HG03095 (cell line): ENCODE measurements around the gene UROD.
"Not testable (repeated sequence)": the region's sequence is repeated elsewhere in the genome, so short reads cannot be mapped to it uniquely, and the experiment has no call there.

ENCODE experiments used
- ATAC-seq: cut with Tn5 transposase; IDR thresholded peaks from one replicate; pipeline ENCODE4 v1.9.1; 2021; ENCODE audit warnings: moderate library complexity; ENCODE audit not compliant: unreplicated experiment

Gene UROD

DNA sequence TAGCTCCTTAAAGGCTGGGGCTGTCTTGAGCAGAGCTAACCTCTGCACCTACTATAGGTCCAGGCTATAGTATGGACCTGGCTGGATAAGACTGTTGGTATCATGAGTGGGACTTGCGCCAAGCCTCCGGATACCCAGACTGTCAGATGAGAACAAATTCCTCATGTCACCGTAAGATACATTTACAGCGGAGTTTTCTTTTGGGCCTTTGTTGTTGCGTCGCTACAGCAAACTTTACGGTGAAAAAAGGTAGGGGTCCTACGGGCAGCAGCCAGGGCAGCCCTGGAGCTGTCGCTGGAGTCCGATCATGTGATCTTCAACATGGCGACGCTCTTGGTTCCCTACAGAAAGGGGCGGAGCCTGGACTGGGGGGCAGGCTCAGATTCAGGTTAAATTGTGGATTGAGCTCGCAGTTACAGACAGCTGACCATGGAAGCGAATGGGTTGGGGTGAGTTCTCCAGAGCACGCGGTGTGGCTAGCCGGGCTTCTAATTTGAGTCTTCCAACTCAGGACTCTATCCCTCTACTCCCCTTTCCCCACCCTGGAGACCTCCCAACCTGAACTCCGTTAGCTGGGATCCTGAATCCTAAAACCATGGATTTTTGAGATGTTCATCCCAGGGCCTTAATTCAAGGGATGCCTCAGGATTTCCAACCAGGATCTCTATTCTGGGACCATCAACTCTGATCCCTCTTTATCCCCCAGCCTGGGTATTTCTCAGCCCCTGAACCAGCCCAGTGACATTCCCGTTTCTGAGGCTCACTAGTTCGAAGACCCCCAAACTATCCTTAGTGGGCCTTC, at the start of gene UROD:
Gene UROD (plus strand): TSS at position 418 of the 802 bp plus-strand sequence. CDS start 12 bp downstream, at position 430.
- ATAC-seq, result peak; percentile 63

GRCh38 chr1:44962729-44963128, 49.3 kb upstream of the UROD start:
- no peak for ATAC-seq

- ATAC-seq, result no peak
Observed at GRCh38 chr1:44964396-44964795, 47.7 kb upstream of the UROD start.

DNA sequence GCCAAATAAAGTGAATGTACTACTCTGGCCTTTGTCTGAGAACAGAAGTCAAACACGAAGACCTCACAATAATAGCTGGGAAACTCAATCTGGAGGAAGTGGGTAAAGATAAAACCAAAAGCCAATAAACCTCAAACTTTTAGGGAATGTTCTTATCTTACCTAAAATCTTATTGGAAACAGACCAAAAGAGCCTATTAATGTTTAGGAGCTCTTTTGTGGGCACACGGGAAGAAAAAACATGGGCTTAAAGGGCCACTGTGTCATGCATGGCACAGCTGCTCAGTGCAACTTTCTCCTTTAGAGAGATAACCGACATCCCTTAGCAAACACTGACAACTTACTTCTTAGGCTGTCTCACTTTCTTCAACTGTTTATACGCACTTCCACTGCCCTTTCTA, 41.7 kb upstream of the UROD start:
- no peak for ATAC-seq

DNA sequence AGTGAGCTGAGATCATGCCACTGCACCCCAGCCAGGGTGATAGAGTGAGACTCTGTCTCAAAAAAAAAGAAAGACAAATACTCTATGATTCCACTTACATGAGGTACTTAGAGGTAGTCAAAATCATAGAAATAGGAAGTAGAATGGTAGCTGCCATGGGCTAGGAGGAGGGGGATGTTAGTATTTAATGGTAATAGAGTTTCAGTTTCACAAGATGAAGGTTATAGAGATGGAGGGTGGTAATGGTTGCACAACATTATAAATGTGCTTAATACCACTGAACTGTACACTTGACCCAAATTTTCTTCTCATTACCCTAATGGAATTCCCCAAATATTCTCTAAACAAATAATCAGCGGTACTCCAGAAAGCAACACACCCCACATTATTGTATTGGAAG, 38.4 kb upstream of the UROD start:
- ATAC-seq, result no peak

- ATAC-seq, result no peak
Observed at GRCh38 chr1:44976252-44976651, 35.8 kb upstream of the UROD start.

DNA sequence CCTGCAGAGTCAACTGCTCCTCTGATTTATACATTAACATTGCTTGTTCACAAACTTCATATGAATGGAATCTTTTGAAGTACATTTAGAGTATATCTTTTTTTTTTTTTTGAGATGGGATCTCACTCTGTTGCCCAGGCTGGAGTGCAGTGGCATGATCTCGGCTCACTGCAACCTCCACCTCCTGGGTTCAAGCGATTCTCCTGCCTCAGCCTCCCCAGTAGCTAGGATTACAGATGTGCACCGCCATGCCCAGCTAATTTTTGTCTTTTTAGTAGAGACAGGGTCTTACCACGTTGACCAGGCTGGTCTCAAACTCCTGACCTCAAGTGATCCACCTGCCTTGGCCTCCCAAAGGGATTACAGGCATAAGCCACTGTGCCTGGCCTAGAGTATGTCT, 34.7 kb upstream of the UROD start:
- ATAC-seq, result not testable (repeated sequence)

DNA sequence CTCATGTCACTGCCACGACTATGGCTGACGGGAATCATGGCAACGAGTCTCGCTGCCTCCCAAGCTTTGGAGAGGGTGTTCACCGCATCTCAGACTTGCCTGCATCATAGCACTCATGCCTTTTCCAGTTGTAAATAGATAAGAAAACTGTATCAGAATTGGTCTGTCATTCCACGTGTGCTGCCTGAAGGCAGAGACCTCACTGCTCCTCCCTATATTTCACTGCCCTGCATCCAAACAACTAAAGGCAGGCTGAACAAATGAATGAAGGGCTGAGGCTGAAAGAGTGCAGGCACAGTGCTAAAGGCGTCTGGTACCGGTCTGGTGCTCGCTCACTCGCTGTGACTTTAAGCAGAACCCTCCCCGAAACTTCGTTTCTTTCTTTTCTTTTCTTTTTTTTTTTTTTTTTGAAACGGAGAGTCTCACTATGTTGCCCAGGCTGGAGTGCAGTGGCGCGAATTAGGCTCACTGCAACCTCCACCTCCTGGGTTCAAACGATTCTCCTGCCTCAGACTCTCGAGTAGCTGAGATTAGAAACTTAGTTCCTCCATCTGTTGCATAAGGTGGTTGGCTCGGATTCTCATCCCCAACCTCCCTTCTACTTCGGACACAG, 26.2 kb upstream of the UROD start:
- no peak for ATAC-seq

GRCh38 chr1:44988531-44989156, 23.4 kb upstream of the UROD start:
- ATAC-seq, result no peak

- no peak for ATAC-seq
Observed at GRCh38 chr1:44994309-44994898, 17.6 kb upstream of the UROD start.

DNA sequence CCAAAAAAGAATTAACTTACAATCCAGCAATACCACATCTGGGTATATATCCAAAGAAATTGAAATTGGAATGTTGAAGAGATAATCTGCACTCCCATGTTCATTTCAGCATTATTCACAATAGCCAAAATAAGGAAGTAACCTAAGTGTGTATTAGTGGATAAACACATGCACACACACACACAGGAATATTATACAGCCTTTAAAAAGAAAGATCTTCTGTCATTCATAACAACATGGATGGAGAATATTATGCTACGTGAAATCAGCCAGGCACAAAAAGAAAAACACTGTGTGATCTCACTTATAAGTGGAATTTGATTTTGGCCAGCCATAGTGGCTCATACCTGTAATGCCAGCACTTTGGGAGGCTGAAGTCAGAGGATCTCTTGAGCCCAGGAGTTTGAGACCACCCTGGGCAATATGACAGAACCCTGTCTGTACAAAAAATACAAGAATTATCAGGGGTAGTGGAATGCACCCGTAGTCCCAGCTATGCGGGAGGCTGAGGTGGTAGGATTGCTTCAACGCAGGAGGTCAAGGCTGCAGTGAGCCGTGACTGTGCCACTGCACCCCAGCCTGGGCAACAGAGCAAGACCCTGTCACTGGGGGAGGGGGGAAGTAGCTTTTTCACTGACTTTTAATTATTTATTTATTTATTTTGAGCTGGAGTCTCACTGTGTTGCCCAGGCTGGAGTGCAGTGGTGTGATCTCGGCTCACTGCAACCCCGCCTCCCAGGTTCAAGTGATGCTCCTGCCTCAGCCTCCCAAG, 16.4 kb upstream of the UROD start:
- ATAC-seq, result no peak

DNA sequence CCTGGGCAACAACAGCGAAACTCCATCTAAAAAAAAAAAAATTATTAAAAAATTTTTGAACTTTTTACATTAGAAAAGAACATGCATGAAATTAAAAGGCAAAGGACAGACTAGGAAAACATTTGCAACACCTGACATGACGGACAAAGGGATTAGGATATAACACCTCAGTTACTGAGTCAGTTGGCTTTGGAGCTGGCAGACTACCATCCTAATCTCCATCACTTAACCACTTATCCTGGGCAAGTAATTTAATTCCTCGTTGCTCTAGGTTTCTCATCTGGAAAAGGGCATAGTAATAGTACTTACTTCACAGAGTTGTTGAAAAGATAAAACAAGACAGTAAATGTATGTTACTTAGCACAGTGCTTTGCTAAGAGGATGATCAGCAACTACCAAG, 12.8 kb upstream of the UROD start:
- no peak for ATAC-seq

- no peak for ATAC-seq
Observed at GRCh38 chr1:45001011-45001481, 11.0 kb upstream of the UROD start.

GRCh38 chr1:45001576-45001975, 10.5 kb upstream of the UROD start:
- ATAC-seq, result not testable (repeated sequence)

DNA sequence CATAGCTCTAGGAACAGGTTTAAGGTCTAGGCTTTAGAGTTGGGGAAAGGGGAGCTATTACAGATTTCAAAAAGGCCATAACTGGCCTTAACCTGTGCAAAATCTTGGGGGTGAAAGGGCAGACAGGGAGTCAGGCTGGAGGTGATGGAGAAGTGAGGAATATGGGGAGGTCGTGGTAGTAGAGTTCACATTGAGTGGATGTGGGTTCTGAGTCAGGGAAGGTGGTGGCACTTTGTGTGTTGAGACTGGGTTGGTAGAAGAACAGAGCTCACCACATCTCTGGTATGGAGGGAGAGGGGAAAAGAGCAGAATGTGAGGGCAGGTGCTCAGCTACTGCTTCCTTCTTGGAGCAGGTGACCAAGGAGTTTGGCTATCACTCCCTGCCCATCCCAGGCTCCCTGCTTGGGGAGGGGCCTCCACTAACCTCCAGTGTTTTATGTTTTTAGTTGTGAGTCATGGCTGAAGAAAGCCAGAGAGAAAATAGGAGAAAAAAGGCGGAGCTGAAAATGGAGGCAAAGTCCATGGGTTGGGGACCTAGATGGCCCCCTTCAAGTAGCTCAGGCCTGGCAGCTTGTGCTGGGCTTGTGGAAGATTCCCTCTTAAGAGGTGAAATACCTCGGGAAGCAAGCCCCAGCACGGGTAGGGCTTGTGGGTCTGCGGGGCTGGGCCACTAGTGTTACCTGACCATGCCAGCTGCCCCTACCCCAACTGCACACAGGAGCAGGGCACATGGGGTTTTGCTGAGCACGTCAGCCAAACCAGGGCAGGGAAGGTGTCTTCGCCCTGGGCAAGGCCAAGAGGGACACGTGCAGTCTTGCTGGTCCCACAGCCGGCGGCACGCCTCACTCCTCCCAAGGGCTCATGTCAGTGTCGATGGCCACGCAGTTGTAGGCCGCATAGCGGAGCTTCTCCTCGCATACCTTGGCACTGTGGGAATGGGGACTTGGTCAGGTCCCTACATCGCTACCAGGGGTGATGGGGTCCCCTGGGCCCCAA, 9.1 kb upstream of the UROD start:
- ATAC-seq, result no peak

- ATAC-seq, result no peak
Observed at GRCh38 chr1:45003741-45004140, 8.3 kb upstream of the UROD start.

GRCh38 chr1:45004281-45004920, 7.7 kb upstream of the UROD start:
- no peak for ATAC-seq

- no peak for ATAC-seq
Observed at GRCh38 chr1:45005761-45006160, 6.3 kb upstream of the UROD start.

- ATAC-seq, result no peak
Observed at GRCh38 chr1:45007311-45007710, 4.7 kb upstream of the UROD start.
